Heart left ventricle (tissue), 13 donors: Measurements from ENCODE around the gene ERMARD.

ENCODE experiments used
- POLR2A ChIP-seq, 2 donors: fragments of 450-650 bp; IDR thresholded peaks; one replicate each; pipeline ENCODE4 v1.6.1; 2017; ENCODE audit warnings: antibody characterized with exemption in 2 of 2, mild to moderate bottlenecking in 2 of 2, moderate library complexity in 2 of 2
- TF ChIP-seq, protein P1 (sequence below), 12 donors: fragments of 200-600 bp; sonication (generic) in 4 of 12; IDR thresholded peaks; one replicate each; pipeline versions ENCODE4 v1.5.0 to v1.8.0; 2018 to 2022; ENCODE audit warnings: antibody characterized with exemption in 12 of 12, mild to moderate bottlenecking in 5 of 12
- donor health status: ischemic (EF 13 %, LVEDD 7.1; RV severe dilation, severe dysfunction).
- donor health status: DM: no; HTN: yes; CAD: no.
- donor health status: DM: no; HTN: no; CAD: no.
- donor health status: ischemic (EF 25% LVEDD 6.9; RV normal size, moderate dysfunction).
- donor health status: ischemic (EF 25% LVEDD 5.7; RV mildly dilated, moderate dysfunction).
- donor health status: ischemic (EF 35%, LVEDD 5.7; RV mildly dilated, moderate dysfunction).
- donor health status: nonischemic (EF 11% LVEDD 7.7; RV severe dilation, severe dysfunction).
- donor health status: DM: yes; HTN: yes; CAD: no.
- donor health status: PGD.
- donor health status: ischemic (EF 29% LVEDD 5.4; RV normal size, mild dysfunction).
- donor health status: nonischemic (EF 23%, LVEDD 6.1; RV moderate dilation, normal function).

DNA sequence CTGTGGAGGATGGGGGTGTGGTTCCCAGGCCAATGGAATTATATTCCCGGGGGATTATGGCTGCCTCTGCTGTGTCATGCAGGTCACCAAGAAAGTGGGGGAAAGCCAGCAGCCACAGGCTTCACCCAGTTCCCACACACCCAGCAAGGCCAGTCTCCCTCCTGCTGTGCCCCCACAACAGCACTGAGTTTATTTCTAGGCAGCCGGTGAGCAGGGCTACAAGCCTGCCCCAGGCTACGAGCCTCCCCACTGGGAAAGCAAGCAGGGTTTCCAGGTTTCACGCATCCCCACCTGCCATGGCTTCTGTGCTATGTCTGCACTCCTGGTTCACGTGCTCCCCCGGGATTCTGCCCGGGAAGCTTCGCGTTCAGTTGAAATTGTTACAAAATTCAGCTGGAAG, 72.6 kb downstream of the ERMARD start:
- TF ChIP-seq POLR2A (IDR thresholded peaks at IDR 0.05) = no peak
- TF ChIP-seq, protein P1, sequence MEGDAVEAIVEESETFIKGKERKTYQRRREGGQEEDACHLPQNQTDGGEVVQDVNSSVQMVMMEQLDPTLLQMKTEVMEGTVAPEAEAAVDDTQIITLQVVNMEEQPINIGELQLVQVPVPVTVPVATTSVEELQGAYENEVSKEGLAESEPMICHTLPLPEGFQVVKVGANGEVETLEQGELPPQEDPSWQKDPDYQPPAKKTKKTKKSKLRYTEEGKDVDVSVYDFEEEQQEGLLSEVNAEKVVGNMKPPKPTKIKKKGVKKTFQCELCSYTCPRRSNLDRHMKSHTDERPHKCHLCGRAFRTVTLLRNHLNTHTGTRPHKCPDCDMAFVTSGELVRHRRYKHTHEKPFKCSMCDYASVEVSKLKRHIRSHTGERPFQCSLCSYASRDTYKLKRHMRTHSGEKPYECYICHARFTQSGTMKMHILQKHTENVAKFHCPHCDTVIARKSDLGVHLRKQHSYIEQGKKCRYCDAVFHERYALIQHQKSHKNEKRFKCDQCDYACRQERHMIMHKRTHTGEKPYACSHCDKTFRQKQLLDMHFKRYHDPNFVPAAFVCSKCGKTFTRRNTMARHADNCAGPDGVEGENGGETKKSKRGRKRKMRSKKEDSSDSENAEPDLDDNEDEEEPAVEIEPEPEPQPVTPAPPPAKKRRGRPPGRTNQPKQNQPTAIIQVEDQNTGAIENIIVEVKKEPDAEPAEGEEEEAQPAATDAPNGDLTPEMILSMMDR (IDR thresholded peaks at IDR 0.05) = no peak
